HCT116 (cell line): ENCODE measurements around the gene EMC1. TPM values are rescaled to one million over a fixed set of nuclear protein-coding genes. Genes with fewer than 3 reads are reported as not detected.

Experiments used
- ATAC-seq: fragments of 200-7000 bp; cut with Tn5 transposase; 2 replicates; pipeline ENCODE4 v1.9.1; 2020; ENCODE audit warnings: mild to moderate bottlenecking, moderate library complexity
- BruUV-seq: library from RNA; stranded (reverse); fragments of 400-500 nt; replicated peaks from 2 replicates; lab custom pipeline; 2021; lab: Mats Ljungman, UMichigan
- CTCF ChIA-PET: fragments of 300-600 bp; sonication (Branson Sonifier 250); formaldehyde crosslinking; loops from one replicate; lab custom pipeline; 2021; ENCODE audit warnings: antibody characterized with exemption; lab: Charles Lee
- POLR2A ChIA-PET: fragments of 300-600, 350-600 bp; sonication (Branson Sonifier 250); formaldehyde crosslinking; loops from one replicate; lab custom pipeline; 2021; ENCODE audit warnings: antibody characterized with exemption; lab: Charles Lee
- RAD21 ChIA-PET, 2 experiments: fragments of 300-600 bp; sonication (Branson Sonifier 250); formaldehyde crosslinking; loops; one replicate each; lab custom pipeline; 2023; ENCODE audit warnings: low total read pairs in 2 of 2; ENCODE audit not compliant: uncharacterized antibody in 2 of 2, unreplicated experiment in 2 of 2, low non-redundant PET in 1 of 2; lab: Charles Lee
- DNase-seq: peaks from one replicate; pipeline ENCODE4 v3.0.0-alpha.2; 2010; ENCODE audit warnings: low read depth, low spot score
- H2AFZ ChIP-seq: fragments of 200-600 bp; shearing (Covaris generic), sonication (generic); 2 replicates; pipeline ENCODE4 v1.6.1; 2017; ENCODE audit warnings: low read depth, mixed run types, mixed read lengths, antibody characterized with exemption, low read length; ENCODE audit not compliant: poor library complexity, severe bottlenecking
- H3K27ac ChIP-seq: 2 replicates; pipeline ENCODE4 v1.5.1; 2012; ENCODE audit warnings: low read depth, low read length
- H3K27me3 ChIP-seq: fragments of 200-600 bp; sonication (generic); 2 replicates; pipeline ENCODE4 v1.6.1; 2016; ENCODE audit warnings: mixed run types, low read length, mixed read lengths; ENCODE audit not compliant: insufficient read depth
- H3K36me3 ChIP-seq, 2 experiments: fragments of 200-500 bp in 1 of 2; fragments of 200-600 bp in 1 of 2; sonication (Bioruptor generic) in 1 of 2; sonication (generic) in 1 of 2; 2 replicates each; pipeline versions ENCODE4 v1.5.1 to v1.6.1; 2014 to 2016; ENCODE audit warnings: low read length in 2 of 2, inconsistent platforms in 1 of 2, mixed read lengths in 1 of 2, mixed run types in 1 of 2; ENCODE audit not compliant: insufficient read depth in 2 of 2, control insufficient read depth in 1 of 2
- H3K4me1 ChIP-seq, 2 experiments: fragments of 200-600 bp in 1 of 2; sonication (generic) in 1 of 2; 2 replicates each; pipeline versions ENCODE4 v1.5.1 to v1.6.1; 2012 to 2017; ENCODE audit warnings: low read length in 2 of 2, inconsistent platforms in 1 of 2, mild to moderate bottlenecking in 1 of 2, mixed read lengths in 1 of 2, mixed run types in 1 of 2, moderate library complexity in 1 of 2; ENCODE audit not compliant: insufficient read depth in 2 of 2, control insufficient read depth in 1 of 2
- H3K4me2 ChIP-seq: fragments of 200-600 bp; sonication (generic); 2 replicates; pipeline ENCODE4 v1.6.1; 2017; ENCODE audit warnings: mixed run types, low read length, mixed read lengths
- H3K4me3 ChIP-seq, 2 experiments: fragments of 200-600 bp in 1 of 2; sonication (generic) in 1 of 2; replicated peaks in 1 of 2; 2 replicates each; pipeline ENCODE4 v1.5.1; 2011 to 2016; ENCODE audit warnings: low read length in 2 of 2, control low read depth in 1 of 2, low read depth in 1 of 2, mild to moderate bottlenecking in 1 of 2, mixed read lengths in 1 of 2, mixed run types in 1 of 2
- H3K79me2 ChIP-seq: fragments of 200-600 bp; sonication (generic); 2 replicates; pipeline ENCODE4 v1.6.1; 2017; ENCODE audit warnings: mild to moderate bottlenecking, mixed run types, low read length, moderate library complexity, mixed read lengths; ENCODE audit not compliant: insufficient read depth
- H3K9ac ChIP-seq: fragments of 200-600 bp; sonication (generic); 2 replicates; pipeline ENCODE4 v1.6.1; 2016; ENCODE audit warnings: low read length, mixed read lengths
- H3K9me2 ChIP-seq: fragments of 200-600 bp; sonication (generic), shearing (Covaris generic); 2 replicates; pipeline ENCODE4 v1.6.1; 2017; ENCODE audit warnings: mixed run types, mild to moderate bottlenecking, moderate library complexity; ENCODE audit not compliant: insufficient read depth
- H3K9me3 ChIP-seq, 2 experiments: fragments of 200-500 bp in 1 of 2; fragments of 200-600 bp in 1 of 2; sonication (Bioruptor generic) in 1 of 2; sonication (generic) in 1 of 2; 2 replicates each; pipeline ENCODE4 v1.6.1; 2014 to 2017; ENCODE audit warnings: low read length in 2 of 2, mixed read lengths in 2 of 2, inconsistent platforms in 1 of 2, low read depth in 1 of 2, mild to moderate bottlenecking in 1 of 2, mixed run types in 1 of 2, moderate library complexity in 1 of 2; ENCODE audit not compliant: control insufficient read depth in 1 of 2, insufficient read depth in 1 of 2
- H4K20me1 ChIP-seq: fragments of 200-600 bp; sonication (generic), shearing (Covaris generic); 2 replicates; pipeline ENCODE4 v1.6.1; 2017; ENCODE audit warnings: mixed run types, mild to moderate bottlenecking, moderate library complexity; ENCODE audit not compliant: insufficient read depth
- ATF3 ChIP-seq: IDR thresholded peaks from 2 replicates; pipeline ENCODE4 v1.6.1; 2012
- CBX3 ChIP-seq: IDR thresholded peaks from 2 replicates; pipeline ENCODE4 v1.6.1; 2012; ENCODE audit warnings: low read depth
- CEBPB ChIP-seq: IDR thresholded peaks from 2 replicates; pipeline ENCODE4 v1.6.1; 2012; ENCODE audit warnings: low read depth
- EGR1 ChIP-seq: IDR thresholded peaks from 2 replicates; pipeline ENCODE4 v1.6.1; 2012; ENCODE audit warnings: low read depth
- EZH2 ChIP-seq: fragments of 200-600 bp; sonication (generic); IDR thresholded peaks from 2 replicates; pipeline ENCODE4 v1.6.1; 2017; ENCODE audit warnings: antibody characterized with exemption, mixed run types
- EZH2phosphoT487 ChIP-seq: fragments of 200-600 bp; IDR thresholded peaks from 2 replicates; pipeline ENCODE4 v1.6.1; 2018; ENCODE audit warnings: antibody characterized with exemption, borderline replicate concordance
- FOSL1 ChIP-seq: IDR thresholded peaks from 2 replicates; pipeline ENCODE4 v1.6.1; 2012; ENCODE audit warnings: low read depth
- JUND ChIP-seq: IDR thresholded peaks from 2 replicates; pipeline ENCODE4 v1.6.1; 2012
- MAX ChIP-seq: IDR thresholded peaks from 2 replicates; pipeline ENCODE4 v1.6.1; 2012
- POLR2A ChIP-seq: IDR thresholded peaks from 2 replicates; pipeline ENCODE4 v1.7.0; 2011; ENCODE audit warnings: borderline replicate concordance; ENCODE audit not compliant: insufficient read depth, insufficient read length; ENCODE audit errors: extremely low read depth
- POLR2AphosphoS5 ChIP-seq: IDR thresholded peaks from 2 replicates; pipeline ENCODE4 v1.6.1; 2011; ENCODE audit warnings: mild to moderate bottlenecking, low read depth, low read length, moderate library complexity
- RAD21 ChIP-seq: IDR thresholded peaks from 2 replicates; pipeline ENCODE4 v1.6.1; 2012; ENCODE audit warnings: low read depth, mild to moderate bottlenecking
- SP1 ChIP-seq: IDR thresholded peaks from 2 replicates; pipeline ENCODE4 v1.6.1; 2012; ENCODE audit warnings: low read depth
- SRF ChIP-seq: IDR thresholded peaks from 2 replicates; pipeline ENCODE4 v1.6.1; 2012; ENCODE audit warnings: low read depth
- TCF7L2 ChIP-seq: IDR thresholded peaks from 2 replicates; pipeline ENCODE4 v1.7.0; 2011; ENCODE audit warnings: borderline replicate concordance, inconsistent platforms; ENCODE audit not compliant: insufficient read depth, insufficient read length; ENCODE audit errors: extremely low read depth
- YY1 ChIP-seq: IDR thresholded peaks from 2 replicates; pipeline ENCODE4 v1.6.1; 2011; ENCODE audit warnings: low read length, low read depth, moderate library complexity, mild to moderate bottlenecking; ENCODE audit not compliant: insufficient replicate concordance; ENCODE audit errors: extremely low read depth
- ZBTB33 ChIP-seq: IDR thresholded peaks from 2 replicates; pipeline ENCODE4 v1.6.1; 2011; ENCODE audit warnings: mild to moderate bottlenecking, low read length, moderate library complexity; ENCODE audit not compliant: insufficient replicate concordance; ENCODE audit errors: extremely low read depth
- ZFX ChIP-seq: fragments of 450-650 bp; IDR thresholded peaks from 2 replicates; pipeline ENCODE4 v1.6.1; 2017
- ZNF274 ChIP-seq: fragments of 200-500 bp; sonication (Bioruptor generic); IDR thresholded peaks from 2 replicates; pipeline ENCODE4 v1.6.1; 2014; ENCODE audit warnings: mild to moderate bottlenecking, low read depth, low read length, inconsistent platforms
- intact Hi-C: fragments of 100-400 bp; cut with micrococcal nuclease; formaldehyde crosslinking; loops from 2 replicates; pipeline ENCODE4 v1.10.0; 2022
- total RNA-seq: library from RNA; stranded (reverse); gene quantifications from one replicate; pipeline ENCODE4 v1.2.1, GENCODE V29; 2021; ENCODE audit not compliant: unreplicated experiment

EMC1 gene
- total RNA-seq, 1 experiment from 2014 or later: 66.6 TPM

GRCh38 chr1:19239876-19240275, 11.4 kb downstream of the EMC1 start (continued):
- TF ChIP-seq ZBTB33 (no peak), ZFX (no peak), TCF7L2 (no peak), ATF3 (no peak), YY1 (no peak), SRF (no peak), ZNF274 (no peak), POLR2AphosphoS5 (no peak), MAX (no peak), POLR2A (no peak), JUND (no peak), EZH2 (no peak)

- no TSS peak for BruUV-seq
- Histone ChIP-seq H3K9ac (no peak overlapping the region), H3K36me3 (peaks cover 60 to 70% of the 10 kb centered on the region in 2 experiments), H3K27ac (no peak overlapping the region), H3K4me3 (no peak overlapping the region), H3K9me2 (no peaks in the 10 kb centered on the region), H3K4me2 (no peak overlapping the region), H3K4me1 (no peaks in the 10 kb centered on the region), H4K20me1 (no peaks in the 10 kb centered on the region; the same call in none of the 2 replicates), H3K79me2 (peaks cover 4% of the 10 kb centered on the region), H2AFZ (no peak overlapping the region), H3K9me3 (no peaks in the 10 kb centered on the region), H3K27me3 (no peaks in the 10 kb centered on the region)
- RAD21 ChIA-PET: no interaction called here
- POLR2A ChIA-PET: no interaction called here
- no peak for DNase-seq
- CTCF ChIA-PET: interaction anchor here (1.8 kb wide), 1 partner anchor 11 kb away, joined by 4 read pairs; no protein-coding TSS in a partner anchor
- no peak for ATAC-seq
- intact Hi-C loops: no loop called here
- TF ChIP-seq ZBTB33 (no peak), ZNF274 (no peak), JUND (no peak), FOSL1 (no peak), CBX3 (no peak), RAD21 (no peak), CEBPB (no peak), POLR2A (no peak), EGR1 (no peak), SP1 (no peak), SRF (no peak), EZH2phosphoT487 (no peak), ZFX (no peak), EZH2 (no peak)
Measured at GRCh38 chr1:19234224-19234623, 17.1 kb downstream of the EMC1 start.
